ENCODE results near the gene MAN2A2. TPM values are rescaled to one million over a fixed set of nuclear protein-coding genes. Genes with fewer than 3 reads are reported as not detected.
A peak's percentile ranks its signal among the peaks of the same experiment; 100 is the strongest.

Gene MAN2A2
- 100 to 1,000 TPM; 117 to 171 (median 149) TPM for total RNA-seq
- 1 to 10 TPM; 7.1 to 8.4 TPM for polyA plus RNA-seq
- 179 reads per million, percentile 92 among the genes with 10 or more reads in this experiment for total RNA-seq

GRCh38 chr15:90902840-90903732 is at the start of gene MAN2A2:
MAN2A2 (plus strand) TSS chr15:90903302; CDS start chr15:90904208, 906 bp downstream.
- ChIA-PET CTCF (interaction anchor here (0.6 to 8.0 kb wide), 9 partner anchors 7 to 356 kb away, joined by 3 to 150 read pairs (median 4); partner anchors contain the start of genes HDDC3 and UNC45A), POLR2A (interaction anchor here (0.8 to 8.3 kb wide), 5 partner anchors 19 to 255 kb away, joined by 3 to 213 read pairs (median 4); partner anchors contain the start of genes BLM, HDDC3, RCCD1 and UNC45A)
- DNase-seq (peak; percentile 46 to 85 (median 67)), ATAC-seq (peak; percentile 66)
- Mint-ChIP-seq H3K4me3 (peak within 1 kb of the TSS; percentile 85 to 96 (median 90)), H3K9me3 (no peaks in the 10 kb centered on the region), H3K4me1 (peaks cover 11 to 37% (median 34%) of the 10 kb centered on the region in 7 donors), H3K27ac (peak within 1 kb of the TSS; percentile 82 to 95 (median 90)), H3K27me3 (no peaks in the 10 kb centered on the region), H3K36me3 (peaks cover 9 to 26% (median 20%) of the 10 kb centered on the region in 5 donors)
- H3K27ac ChIP-seq (ENCODE audit: low read depth, low read length) = peak within 1 kb of the TSS; percentile 86
- H3K27me3 ChIP-seq (ENCODE audit: control insufficient read depth in 2 of 2, insufficient read depth in 2 of 2, low read length in 2 of 2) = no peaks in the 10 kb centered on the region
- H3K4me1 ChIP-seq (ENCODE audit: control insufficient read depth in 2 of 2, insufficient read depth in 2 of 2, low read length in 2 of 2) = peaks cover 12 to 17% of the 10 kb centered on the region in 2 donors
- peaks cover 6 to 32% (median 17%) of the 10 kb centered on the region in 3 experiments for H3K36me3 ChIP-seq (ENCODE audit: control insufficient read depth in 2 of 3, insufficient read depth in 3 of 3, low read length in 3 of 3)
- H3K4me3 ChIP-seq (ENCODE audit: low read length) = peak within 1 kb of the TSS; percentile 82
- intact Hi-C loops (cut with micrococcal nuclease) = loop anchor here (1.0 to 5.0 kb wide), 6 partner anchors 28 to 551 kb away; partner anchors contain the start of genes BLM (in 1 of the 2), VPS33B (in 1 of the 2) and ZNF774 (in 1 of the 2)
- no peaks in the 10 kb centered on the region for H3K9me3 ChIP-seq (ENCODE audit: control insufficient read depth in 2 of 3, low read length in 3 of 3)

DNA sequence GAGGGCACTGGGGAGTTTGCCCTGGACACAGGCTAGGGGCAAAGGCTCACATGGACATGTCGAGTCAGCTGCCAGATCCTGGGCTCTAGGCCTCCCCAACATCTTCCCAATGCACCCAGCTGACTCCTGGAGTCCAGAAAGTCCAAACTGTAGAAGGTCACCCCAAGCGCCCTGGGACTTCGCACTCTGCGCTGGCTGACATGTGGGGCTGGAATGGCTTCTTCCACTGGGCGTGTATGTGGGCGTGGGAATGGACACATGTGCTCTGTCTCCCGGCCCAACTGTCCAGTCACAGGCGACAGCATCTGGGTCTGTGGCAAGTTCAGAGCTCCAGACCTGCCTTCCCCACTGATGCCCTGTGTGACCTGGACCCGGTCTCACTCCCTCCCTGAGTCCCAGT is 48.0 kb upstream of the MAN2A2 start:
- Mint-ChIP-seq H3K4me3 (peak overlapping the region in 1 of 10 donors; percentile 44), H3K4me1 (peaks cover 24 to 86% (median 47%) of the 10 kb centered on the region in 7 donors)
- CTCF ChIA-PET = no interaction called here

DNA sequence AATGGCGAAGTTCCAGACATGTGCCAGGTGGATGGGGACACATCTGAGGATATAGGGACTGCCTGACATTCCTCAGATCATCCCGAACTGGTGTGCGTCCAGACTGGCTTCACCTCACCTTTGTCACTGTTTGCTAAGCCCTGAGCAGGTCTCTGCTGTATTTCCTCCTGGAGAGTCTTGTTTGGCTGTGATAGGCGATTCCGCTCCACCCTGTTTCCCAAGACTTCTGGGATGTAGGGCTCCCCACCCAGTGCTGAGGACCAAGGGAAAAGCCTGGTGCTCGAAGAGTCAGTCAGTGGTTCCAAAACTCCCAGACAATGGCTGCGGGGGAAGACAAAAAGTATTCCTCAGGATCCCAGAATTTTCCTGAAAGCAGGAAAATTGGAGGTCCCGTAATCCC is 45.8 kb upstream of the MAN2A2 start:
- H3K36me3 Mint-ChIP-seq = peaks cover 0 to 20% (median 0%) of the 10 kb centered on the region in 5 donors
- no peak overlapping the region for H3K4me3 ChIP-seq (ENCODE audit: low read length)
- peaks cover 11 to 15% of the 10 kb centered on the region in 2 donors for H3K4me1 ChIP-seq (ENCODE audit: control insufficient read depth in 2 of 2, insufficient read depth in 2 of 2, low read length in 2 of 2)
- CTCF ChIA-PET = no interaction called here
- intact Hi-C loops (cut with micrococcal nuclease) = loop anchor here (2.0 to 10.0 kb wide), 3 partner anchors 13 to 453 kb away; no protein-coding TSS in a partner anchor
- H3K9me3 Mint-ChIP-seq = peaks cover 0 to 2% (median 0%) of the 10 kb centered on the region in 11 donors
- POLR2A ChIA-PET = no interaction called here
- H3K27me3 Mint-ChIP-seq = no peaks in the 10 kb centered on the region
- H3K4me1 Mint-ChIP-seq = peaks cover 10 to 78% (median 29%) of the 10 kb centered on the region in 7 donors
- H3K9me3 ChIP-seq (ENCODE audit: control insufficient read depth in 2 of 3, low read length in 3 of 3) = no peaks in the 10 kb centered on the region
- DNase-seq (no peak), ATAC-seq (no peak)
- H3K27me3 ChIP-seq (ENCODE audit: control insufficient read depth in 2 of 2, insufficient read depth in 2 of 2, low read length in 2 of 2) = no peaks in the 10 kb centered on the region
- peak overlapping the region in 1 of 10 donors; percentile 35 for H3K4me3 Mint-ChIP-seq
- H3K27ac ChIP-seq (ENCODE audit: low read depth, low read length) = no peak overlapping the region
- H3K36me3 ChIP-seq (ENCODE audit: control insufficient read depth in 2 of 3, insufficient read depth in 3 of 3, low read length in 3 of 3) = no peaks in the 10 kb centered on the region
- peak overlapping the region in 5 of 9 donors; percentile 41 to 84 (median 73) for H3K27ac Mint-ChIP-seq

More for the DNA sequence above, 48.0 kb upstream of the MAN2A2 start:
- Histone ChIP-seq H3K4me1 (ENCODE audit: control insufficient read depth in 2 of 2, insufficient read depth in 2 of 2, low read length in 2 of 2) (peaks cover 22 to 27% of the 10 kb centered on the region in 2 donors), H3K9me3 (ENCODE audit: control insufficient read depth in 2 of 3, low read length in 3 of 3) (no peaks in the 10 kb centered on the region), H3K27ac (ENCODE audit: low read depth, low read length) (no peak overlapping the region), H3K27me3 (ENCODE audit: control insufficient read depth in 2 of 2, insufficient read depth in 2 of 2, low read length in 2 of 2) (no peaks in the 10 kb centered on the region), H3K4me3 (ENCODE audit: low read length) (no peak overlapping the region), H3K36me3 (ENCODE audit: control insufficient read depth in 2 of 3, insufficient read depth in 3 of 3, low read length in 3 of 3) (no peaks in the 10 kb centered on the region)
- DNase-seq (no peak), ATAC-seq (no peak)
- Mint-ChIP-seq H3K9me3 (peaks cover 0 to 6% (median 0%) of the 10 kb centered on the region in 11 donors), H3K36me3 (peaks cover 0 to 28% (median 0%) of the 10 kb centered on the region in 5 donors), H3K27me3 (peaks cover 0 to 6% (median 0%) of the 10 kb centered on the region in 5 donors), H3K27ac (peak overlapping the region in 5 of 9 donors; percentile 36 to 93 (median 65))
- intact Hi-C loops (cut with micrococcal nuclease) = loop anchor here in 1 of 2 donors (10.0 kb wide), 1 partner anchor 450 kb away; no protein-coding TSS in a partner anchor
- POLR2A ChIA-PET = no interaction called here

DNA sequence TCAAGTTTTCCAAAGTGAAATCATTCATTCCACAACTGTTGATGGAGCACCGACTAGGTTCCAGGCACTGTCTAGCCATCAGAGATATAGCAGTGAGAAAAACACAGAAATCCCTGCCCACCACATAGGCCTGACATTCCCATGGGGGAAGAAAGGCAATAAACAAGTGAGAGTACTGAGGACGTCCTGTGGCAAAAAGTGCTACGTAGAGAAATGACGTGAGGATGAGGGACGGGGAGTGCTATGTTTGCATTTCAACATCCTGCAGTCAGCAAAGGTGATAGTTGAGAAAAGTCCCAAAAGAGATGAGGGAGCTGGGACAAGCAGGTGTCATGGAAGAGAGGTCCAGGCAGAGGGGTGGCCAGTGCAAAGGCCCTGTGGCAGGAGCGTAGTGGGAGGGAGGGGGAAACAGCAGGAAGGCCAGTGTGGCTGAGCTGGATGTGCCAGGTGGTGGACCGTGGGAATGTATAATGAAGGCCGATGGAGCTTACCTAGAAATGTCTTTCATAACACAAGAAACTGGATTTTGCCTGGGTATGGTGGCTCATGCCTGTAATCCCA is 45.1 kb upstream of the MAN2A2 start:
- Mint-ChIP-seq H3K9me3 (peaks cover 0 to 2% (median 0%) of the 10 kb centered on the region in 11 donors), H3K27ac (peak overlapping the region in 4 of 9 donors; percentile 15 to 76 (median 38)), H3K36me3 (peaks cover 0 to 17% (median 0%) of the 10 kb centered on the region in 5 donors), H3K4me3 (peak overlapping the region in 1 of 10 donors; percentile 28), H3K27me3 (no peaks in the 10 kb centered on the region), H3K4me1 (peaks cover 7 to 77% (median 25%) of the 10 kb centered on the region in 7 donors)
- no peaks in the 10 kb centered on the region for H3K9me3 ChIP-seq (ENCODE audit: control insufficient read depth in 2 of 3, low read length in 3 of 3)
- DNase-seq (no peak), ATAC-seq (no peak)
- H3K27me3 ChIP-seq (ENCODE audit: control insufficient read depth in 2 of 2, insufficient read depth in 2 of 2, low read length in 2 of 2) = no peaks in the 10 kb centered on the region
- H3K4me3 ChIP-seq (ENCODE audit: low read length) = no peak overlapping the region
- H3K36me3 ChIP-seq (ENCODE audit: control insufficient read depth in 2 of 3, insufficient read depth in 3 of 3, low read length in 3 of 3) = no peaks in the 10 kb centered on the region
- CTCF ChIA-PET = no interaction called here
- POLR2A ChIA-PET = no interaction called here
- H3K27ac ChIP-seq (ENCODE audit: low read depth, low read length) = no peak overlapping the region
- H3K4me1 ChIP-seq (ENCODE audit: control insufficient read depth in 2 of 2, insufficient read depth in 2 of 2, low read length in 2 of 2) = peaks cover 8 to 9% of the 10 kb centered on the region in 2 donors
- intact Hi-C loops (cut with micrococcal nuclease) = loop anchor here (2.0 to 10.0 kb wide), 3 partner anchors 13 to 453 kb away; no protein-coding TSS in a partner anchor

GRCh38 chr15:90859234-90860131 is 43.6 kb upstream of the MAN2A2 start:
- no peak for DNase-seq
- peaks cover 3 to 76% (median 19%) of the 10 kb centered on the region in 7 donors for H3K4me1 Mint-ChIP-seq
- ATAC-seq = no peak
- CTCF ChIA-PET = interaction anchor here (0.7 kb wide), 1 partner anchor 162 kb away, joined by 3 read pairs; no protein-coding TSS in a partner anchor
- Histone ChIP-seq H3K9me3 (ENCODE audit: control insufficient read depth in 2 of 3, low read length in 3 of 3) (no peaks in the 10 kb centered on the region), H3K36me3 (ENCODE audit: control insufficient read depth in 2 of 3, insufficient read depth in 3 of 3, low read length in 3 of 3) (no peaks in the 10 kb centered on the region), H3K27me3 (ENCODE audit: control insufficient read depth in 2 of 2, insufficient read depth in 2 of 2, low read length in 2 of 2) (no peaks in the 10 kb centered on the region), H3K4me3 (ENCODE audit: low read length) (no peak overlapping the region), H3K4me1 (ENCODE audit: control insufficient read depth in 2 of 2, insufficient read depth in 2 of 2, low read length in 2 of 2) (peaks cover 8 to 9% of the 10 kb centered on the region in 2 donors), H3K27ac (ENCODE audit: low read depth, low read length) (no peak overlapping the region)
- H3K27me3 Mint-ChIP-seq = no peaks in the 10 kb centered on the region
- intact Hi-C loops (cut with micrococcal nuclease) = loop anchor here in 1 of 2 donors (10.0 kb wide), 1 partner anchor 455 kb away; no protein-coding TSS in a partner anchor
- POLR2A ChIA-PET = interaction anchor here (0.7 to 1.2 kb wide), 3 partner anchors 8 to 502 kb away, joined by 3 read pairs; no protein-coding TSS in a partner anchor
- peaks cover 0 to 14% (median 0%) of the 10 kb centered on the region in 5 donors for H3K36me3 Mint-ChIP-seq
- H3K4me3 Mint-ChIP-seq = peak overlapping the region in 1 of 10 donors; percentile 53
- H3K9me3 Mint-ChIP-seq = peaks cover 0 to 2% (median 0%) of the 10 kb centered on the region in 11 donors
- H3K27ac Mint-ChIP-seq = peak overlapping the region in 3 of 9 donors; percentile 51 to 76 (median 69)
